ENCODE data around the gene JMJD1C.

GRCh38 chr10:63348245-63348850 is 117.4 kb downstream of the JMJD1C start:
- TF ChIP-seq POLR2A (IDR thresholded peaks at IDR 0.05; ENCODE audit: low read depth, low read length) (no peak), PAX5 (IDR thresholded peaks at IDR 0.05; ENCODE audit: insufficient read depth, low read length, severe bottlenecking) (no peak)
